GM20000 (cell line): ENCODE data around the gene SPOPL.
"Not testable (repeated sequence)": the region's sequence is repeated elsewhere in the genome, so short reads cannot be mapped to it uniquely, and the experiment has no call there.

Experiments
- DNase-seq: peaks from one replicate; pipeline ENCODE4 v3.0.0; 2012; ENCODE audit warnings: low spot score
- CTCF ChIP-seq: IDR thresholded peaks from 2 replicates; pipeline ENCODE4 v1.5.1; 2012; ENCODE audit warnings: mild to moderate bottlenecking, control low read depth; ENCODE audit errors: extremely low read depth, missing control alignments

SPOPL gene

GRCh38 chr2:138501425-138502254 is at the start of gene SPOPL:
Gene SPOPL (plus strand): TSS chr2:138501770. CDS start chr2:138550217, 48,447 bp downstream.
- peak; percentile 95 for DNase-seq
- TF ChIP-seq CTCF: no peak

- no peak for DNase-seq
- no peak for TF ChIP-seq CTCF
These were observed 49.2 kb upstream of the SPOPL start for GRCh38 chr2:138452324-138452723.

GRCh38 chr2:138453815-138454214 is 47.8 kb upstream of the SPOPL start:
- TF ChIP-seq CTCF: no peak
- DNase-seq: no peak

GRCh38 chr2:138454761-138455160 is 46.8 kb upstream of the SPOPL start:
- no peak for DNase-seq
- TF ChIP-seq CTCF: no peak

- TF ChIP-seq CTCF: no peak
- no peak for DNase-seq
These were observed 46.3 kb upstream of the SPOPL start for GRCh38 chr2:138455275-138455674.

- DNase-seq: no peak
- no peak for TF ChIP-seq CTCF
These were observed 45.9 kb upstream of the SPOPL start for GRCh38 chr2:138455691-138456090.

- DNase-seq: not testable (repeated sequence)
These were observed 38.9 kb upstream of the SPOPL start for GRCh38 chr2:138462689-138463088.

GRCh38 chr2:138468617-138469016 is 33.0 kb upstream of the SPOPL start:
- no peak for DNase-seq
- no peak for TF ChIP-seq CTCF
